ENCODE data around the gene RAMACL. TPM values are rescaled to one million over a fixed set of nuclear protein-coding genes. Genes with fewer than 3 reads are reported as not detected.
A peak's percentile ranks its signal among the peaks of the same experiment; 100 is the strongest.

RAMACL gene
- total and polyA plus RNA-seq, 7 donors: 0.34 to 3.0 (median 1.4) TPM; not detected in 2

DNA sequence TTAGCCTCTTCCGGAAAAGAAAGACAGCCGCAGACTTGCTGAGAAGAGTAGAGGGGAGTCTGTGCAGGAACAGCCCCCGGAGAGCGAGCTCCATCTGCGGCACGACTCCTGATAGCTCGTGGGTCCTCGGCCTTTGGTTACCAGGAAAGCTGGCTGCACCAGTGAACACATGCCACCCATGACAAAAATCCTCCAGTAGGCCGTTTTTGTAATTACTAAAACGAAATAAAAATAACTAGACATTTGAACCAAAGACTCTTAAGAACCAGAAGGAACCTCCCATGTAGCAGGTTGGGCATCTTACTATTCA lies 42.2 kb downstream of the RAMACL start:
- WGBS, 2 donors: 93 to 94% methylated on average over 10 of the region's 10 CpGs
- intact Hi-C loops (cut with DNase I): no loop called here
- H3K9me3 ChIP-seq: no peaks in the 10 kb centered on the region
- H3K4me1 ChIP-seq: peaks cover 0 to 8% (median 4%) of the 10 kb centered on the region in 4 donors
- H3K36me3 ChIP-seq: no peaks in the 10 kb centered on the region
- no peak overlapping the region for H3K4me3 ChIP-seq
- H3K27ac ChIP-seq: no peak overlapping the region
- no peaks in the 10 kb centered on the region for H3K27me3 ChIP-seq
- TF ChIP-seq EP300 (IDR thresholded peaks at IDR 0.05) (no peak), POLR2A (IDR thresholded peaks at IDR 0.05) (no peak), CTCF (IDR thresholded peaks at IDR 0.05) (no peak), POLR2AphosphoS5 (IDR thresholded peaks at IDR 0.05) (no peak)
- DNase-seq: no peak

- Histone ChIP-seq H3K27ac (no peak overlapping the region), H3K27me3 (no peaks in the 10 kb centered on the region), H3K9me3 (no peaks in the 10 kb centered on the region), H3K4me3 (no peak overlapping the region), H3K4me1 (peaks cover 0 to 8% (median 4%) of the 10 kb centered on the region in 4 donors), H3K36me3 (no peaks in the 10 kb centered on the region)
- no peak for TF ChIP-seq POLR2AphosphoS5 (IDR thresholded peaks at IDR 0.05)
- TF ChIP-seq POLR2A (IDR thresholded peaks at IDR 0.05): no peak
- TF ChIP-seq CTCF (IDR thresholded peaks at IDR 0.05): no peak
- no peak for TF ChIP-seq EP300 (IDR thresholded peaks at IDR 0.05)
- 91 to 94% methylated on average over 9 of the region's 9 CpGs for WGBS, 2 donors
- no peak for DNase-seq
- intact Hi-C loops (cut with DNase I): no loop called here
Measured at GRCh38 chr6:166543603-166544295, 42.7 kb downstream of the RAMACL start.

GRCh38 chr6:166542580-166542912 lies 43.9 kb downstream of the RAMACL start:
- Histone ChIP-seq H3K27ac (peak overlapping the region in 1 of 4 donors; percentile 47), H3K4me1 (peaks cover 0 to 8% (median 4%) of the 10 kb centered on the region in 4 donors), H3K27me3 (no peaks in the 10 kb centered on the region), H3K9me3 (no peaks in the 10 kb centered on the region), H3K36me3 (no peaks in the 10 kb centered on the region), H3K4me3 (no peak overlapping the region)
- WGBS, 2 donors: 13 to 58% methylated on average over 4 of the region's 4 CpGs
- no peak for DNase-seq
- intact Hi-C loops (cut with DNase I): no loop called here
- TF ChIP-seq POLR2A (IDR thresholded peaks at IDR 0.05) (no peak), POLR2AphosphoS5 (IDR thresholded peaks at IDR 0.05) (no peak), CTCF (IDR thresholded peaks at IDR 0.05) (no peak), EP300 (IDR thresholded peaks at IDR 0.05) (no peak)

DNA sequence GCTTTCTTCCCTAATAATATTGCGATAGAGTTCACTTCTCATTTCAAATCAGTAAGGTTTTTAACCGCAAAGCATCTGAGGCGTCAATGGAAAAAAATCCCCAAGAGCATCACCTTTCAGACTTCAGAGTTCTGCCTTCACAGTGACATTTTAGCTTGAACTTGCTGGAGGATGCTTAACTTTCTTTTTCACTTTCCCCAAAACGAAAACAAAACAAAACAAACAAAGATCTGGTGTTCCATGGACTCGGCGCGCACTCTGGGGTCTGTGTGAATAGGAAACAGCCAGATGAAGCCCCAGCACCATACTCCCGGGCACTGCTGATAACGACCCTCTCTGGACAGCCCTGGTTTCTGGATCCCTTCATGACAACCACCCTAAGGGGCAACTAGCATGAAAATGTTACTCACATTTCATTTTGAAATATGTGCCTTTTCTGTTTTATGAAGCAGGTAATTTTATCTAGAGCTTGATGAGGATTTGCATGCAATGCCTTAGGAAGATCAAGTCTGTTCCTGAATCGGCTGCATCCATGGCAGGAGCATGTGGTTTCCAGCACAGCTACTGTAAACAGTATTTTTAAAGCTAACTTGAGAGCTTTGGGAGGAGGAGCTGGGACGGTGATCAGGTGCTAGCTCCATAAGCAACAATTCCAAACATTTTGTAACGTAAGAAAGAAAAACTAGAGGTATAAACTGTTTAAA lies 44.5 kb downstream of the RAMACL start:
- DNase-seq: no peak
- peak overlapping the region in 2 of 4 donors; percentile 8 to 47 for H3K27ac ChIP-seq
- peaks cover 0 to under 1% (median 0%) of the 10 kb centered on the region in 4 donors for H3K36me3 ChIP-seq
- peaks cover 0 to 8% (median 4%) of the 10 kb centered on the region in 4 donors for H3K4me1 ChIP-seq
- no peaks in the 10 kb centered on the region for H3K27me3 ChIP-seq
- no peak for TF ChIP-seq CTCF (IDR thresholded peaks at IDR 0.05)
- no peak for TF ChIP-seq EP300 (IDR thresholded peaks at IDR 0.05)
- no peak for TF ChIP-seq POLR2A (IDR thresholded peaks at IDR 0.05)
- no peak for TF ChIP-seq POLR2AphosphoS5 (IDR thresholded peaks at IDR 0.05)
- H3K9me3 ChIP-seq: no peaks in the 10 kb centered on the region
- intact Hi-C loops (cut with DNase I): no loop called here
- 39 to 70% methylated on average over 12 of the region's 12 CpGs for WGBS, 2 donors
- H3K4me3 ChIP-seq: no peak overlapping the region

All from sigmoid colon (tissue), 7 donors.